Measurements from ENCODE around the gene CNTLN.
A peak's percentile ranks its signal among the peaks of the same experiment; 100 is the strongest.
"Not testable (repeated sequence)": the region's sequence is repeated elsewhere in the genome, so short reads cannot be mapped to it uniquely, and the experiment has no call there.

The CNTLN gene

GRCh38 chr9:17433526-17433925 lies 298.7 kb downstream of the CNTLN start:
- DNase-seq, result no peak

GRCh38 chr9:17436854-17437253 lies 302.0 kb downstream of the CNTLN start:
- no peak for DNase-seq

GRCh38 chr9:17437813-17438212 lies 303.0 kb downstream of the CNTLN start:
- no peak for DNase-seq

- DNase-seq, result not testable (repeated sequence)
These were observed 310.3 kb downstream of the CNTLN start for GRCh38 chr9:17445126-17445525.

GRCh38 chr9:17453751-17454150 lies 318.9 kb downstream of the CNTLN start:
- DNase-seq, result no peak

- DNase-seq, result no peak
These were observed 328.1 kb downstream of the CNTLN start for GRCh38 chr9:17462869-17463464.

- peak; percentile 38 for DNase-seq
These were observed 335.4 kb downstream of the CNTLN start for GRCh38 chr9:17470036-17470813.

- no peak for DNase-seq
These were observed 337.3 kb downstream of the CNTLN start for GRCh38 chr9:17472126-17472525.

- no peak for DNase-seq
These were observed 341.6 kb downstream of the CNTLN start for GRCh38 chr9:17476401-17476800.

GRCh38 chr9:17477816-17478215 lies 343.0 kb downstream of the CNTLN start:
- no peak for DNase-seq

GRCh38 chr9:17480966-17481365 lies 346.1 kb downstream of the CNTLN start:
- DNase-seq, result no peak

GRCh38 chr9:17481565-17481964 lies 346.7 kb downstream of the CNTLN start:
- no peak for DNase-seq

- DNase-seq, result no peak
These were observed 350.1 kb downstream of the CNTLN start for GRCh38 chr9:17484906-17485305.

- DNase-seq, result no peak
These were observed 351.6 kb downstream of the CNTLN start for GRCh38 chr9:17486396-17486795.

- no peak for DNase-seq
These were observed 352.6 kb downstream of the CNTLN start for GRCh38 chr9:17487467-17487866.

GRCh38 chr9:17488662-17489061 lies 353.8 kb downstream of the CNTLN start:
- DNase-seq, result no peak

GRCh38 chr9:17490110-17490509 lies 355.3 kb downstream of the CNTLN start:
- no peak for DNase-seq

GRCh38 chr9:17491780-17492179 lies 356.9 kb downstream of the CNTLN start:
- no peak for DNase-seq

- no peak for DNase-seq
These were observed 368.4 kb downstream of the CNTLN start for GRCh38 chr9:17503196-17503595.

GRCh38 chr9:17509151-17509550 lies 374.3 kb downstream of the CNTLN start:
- no peak for DNase-seq

- DNase-seq, result no peak
These were observed 374.9 kb downstream of the CNTLN start for GRCh38 chr9:17509701-17510100.

GRCh38 chr9:17519761-17520160 lies 384.9 kb downstream of the CNTLN start:
- no peak for DNase-seq

GRCh38 chr9:17520268-17521064 lies 385.6 kb downstream of the CNTLN start:
- no peak for DNase-seq
